ENCODE data around the gene SENP7.

SENP7 gene

DNA sequence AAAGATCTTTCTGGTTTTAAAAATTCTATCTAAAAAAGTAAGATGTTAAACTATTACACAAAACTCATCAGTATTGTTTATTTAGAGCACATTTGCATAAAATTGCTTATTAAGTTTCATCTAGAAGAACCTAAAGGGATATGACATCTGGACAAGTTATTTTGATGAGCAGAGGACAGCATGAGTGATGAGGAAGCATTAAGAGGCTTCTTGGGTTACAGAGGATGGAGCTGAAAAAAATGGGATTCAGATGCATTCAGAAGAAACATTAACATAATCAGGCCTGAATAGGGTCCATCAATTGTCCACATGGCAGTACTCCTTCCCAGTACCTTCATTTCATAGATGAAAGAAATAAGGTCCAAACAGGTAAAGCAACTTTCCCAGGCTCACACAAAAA lies 234.3 kb downstream of the SENP7 start:
- Histone ChIP-seq H3K36me3 (peaks cover 73% of the 10 kb centered on the region), H3K9me3 (ENCODE audit: severe bottlenecking) (no peaks in the 10 kb centered on the region), H3K4me3 (ENCODE audit: low read depth, low read length) (no peak overlapping the region), H3K27me3 (ENCODE audit: insufficient read depth, low read depth, severe bottlenecking) (no peaks in the 10 kb centered on the region), H3K27ac (no peak overlapping the region)
- TF ChIP-seq, protein P1, sequence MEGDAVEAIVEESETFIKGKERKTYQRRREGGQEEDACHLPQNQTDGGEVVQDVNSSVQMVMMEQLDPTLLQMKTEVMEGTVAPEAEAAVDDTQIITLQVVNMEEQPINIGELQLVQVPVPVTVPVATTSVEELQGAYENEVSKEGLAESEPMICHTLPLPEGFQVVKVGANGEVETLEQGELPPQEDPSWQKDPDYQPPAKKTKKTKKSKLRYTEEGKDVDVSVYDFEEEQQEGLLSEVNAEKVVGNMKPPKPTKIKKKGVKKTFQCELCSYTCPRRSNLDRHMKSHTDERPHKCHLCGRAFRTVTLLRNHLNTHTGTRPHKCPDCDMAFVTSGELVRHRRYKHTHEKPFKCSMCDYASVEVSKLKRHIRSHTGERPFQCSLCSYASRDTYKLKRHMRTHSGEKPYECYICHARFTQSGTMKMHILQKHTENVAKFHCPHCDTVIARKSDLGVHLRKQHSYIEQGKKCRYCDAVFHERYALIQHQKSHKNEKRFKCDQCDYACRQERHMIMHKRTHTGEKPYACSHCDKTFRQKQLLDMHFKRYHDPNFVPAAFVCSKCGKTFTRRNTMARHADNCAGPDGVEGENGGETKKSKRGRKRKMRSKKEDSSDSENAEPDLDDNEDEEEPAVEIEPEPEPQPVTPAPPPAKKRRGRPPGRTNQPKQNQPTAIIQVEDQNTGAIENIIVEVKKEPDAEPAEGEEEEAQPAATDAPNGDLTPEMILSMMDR (IDR thresholded peaks at IDR 0.05; ENCODE audit: low read depth, low read length): no peak
- DNase-seq: no peak

Measured in WERI-Rb-1 (cell line).